Measurements from ENCODE around the gene PEG3. TPM values are rescaled to one million over a fixed set of nuclear protein-coding genes. Genes with fewer than 3 reads are reported as not detected.
"Not testable (repeated sequence)": the region's sequence is repeated elsewhere in the genome, so short reads cannot be mapped to it uniquely, and the experiment has no call there.

Gene PEG3
- total RNA-seq, 1 donor from 2014 or later = not detected

- no peak for DNase-seq
- intact Hi-C loops (cut with micrococcal nuclease) = no loop called here
- Mint-ChIP-seq H3K27ac (no peak overlapping the region), H3K27me3 (no peaks in the 10 kb centered on the region), H3K36me3 (ENCODE audit: low read depth) (no peaks in the 10 kb centered on the region), H3K9me3 (peaks cover 23% of the 10 kb centered on the region), H3K4me3 (no peak overlapping the region), H3K4me1 (no peaks in the 10 kb centered on the region)
- ChIA-PET POLR2A (no interaction called here), CTCF (no interaction called here)
- TF ChIP-seq CTCF (IDR thresholded peaks at IDR 0.05) = no peak
- ATAC-seq (ENCODE audit: low read depth) = no peak
Measured at GRCh38 chr19:56868446-56868845, 27.9 kb upstream of the PEG3 start.

- H3K4me1 Mint-ChIP-seq = no peaks in the 10 kb centered on the region
- CTCF ChIA-PET = no interaction called here
- H3K27me3 Mint-ChIP-seq = no peaks in the 10 kb centered on the region
- no peak overlapping the region for H3K27ac Mint-ChIP-seq
- H3K9me3 Mint-ChIP-seq = peaks cover 24% of the 10 kb centered on the region
- no peak for DNase-seq
- no peak for TF ChIP-seq CTCF (IDR thresholded peaks at IDR 0.05)
- ATAC-seq (ENCODE audit: low read depth) = no peak
- POLR2A ChIA-PET = no interaction called here
- intact Hi-C loops (cut with micrococcal nuclease) = no loop called here
- no peak overlapping the region for H3K4me3 Mint-ChIP-seq
- no peaks in the 10 kb centered on the region for H3K36me3 Mint-ChIP-seq (ENCODE audit: low read depth)
Measured at GRCh38 chr19:56866538-56866937, 26.0 kb upstream of the PEG3 start.

GRCh38 chr19:56864443-56865125 lies 24.1 kb upstream of the PEG3 start:
- no peak for ATAC-seq (ENCODE audit: low read depth)
- Mint-ChIP-seq H3K36me3 (ENCODE audit: low read depth) (no peaks in the 10 kb centered on the region), H3K9me3 (peaks cover 19% of the 10 kb centered on the region), H3K4me1 (no peaks in the 10 kb centered on the region), H3K27ac (no peak overlapping the region), H3K4me3 (no peak overlapping the region), H3K27me3 (no peaks in the 10 kb centered on the region)
- TF ChIP-seq CTCF (IDR thresholded peaks at IDR 0.05) = no peak
- DNase-seq = no peak
- intact Hi-C loops (cut with micrococcal nuclease) = no loop called here
- CTCF ChIA-PET = no interaction called here
- POLR2A ChIA-PET = no interaction called here

- H3K27me3 Mint-ChIP-seq = no peaks in the 10 kb centered on the region
- peaks cover 19% of the 10 kb centered on the region for H3K9me3 Mint-ChIP-seq
- H3K4me3 Mint-ChIP-seq = no peak overlapping the region
- DNase-seq (no peak), ATAC-seq (ENCODE audit: low read depth) (no peak)
- ChIA-PET CTCF (no interaction called here), POLR2A (no interaction called here)
- H3K27ac Mint-ChIP-seq = no peak overlapping the region
- intact Hi-C loops (cut with micrococcal nuclease) = no loop called here
- H3K36me3 Mint-ChIP-seq (ENCODE audit: low read depth) = no peaks in the 10 kb centered on the region
- H3K4me1 Mint-ChIP-seq = no peaks in the 10 kb centered on the region
- TF ChIP-seq CTCF (IDR thresholded peaks at IDR 0.05) = no peak
Measured at GRCh38 chr19:56862741-56863140, 22.2 kb upstream of the PEG3 start.

- H3K27ac Mint-ChIP-seq; DNase-seq; H3K4me1 Mint-ChIP-seq; POLR2A ChIA-PET; ATAC-seq (ENCODE audit: low read depth); CTCF ChIA-PET; H3K4me3 Mint-ChIP-seq; H3K36me3 Mint-ChIP-seq (ENCODE audit: low read depth); H3K27me3 Mint-ChIP-seq; intact Hi-C loops (cut with micrococcal nuclease): not testable (repeated sequence)
- peaks cover 18% of the 10 kb centered on the region for H3K9me3 Mint-ChIP-seq
Measured at GRCh38 chr19:56860409-56860808, 19.9 kb upstream of the PEG3 start.

- ATAC-seq (ENCODE audit: low read depth) (no peak), DNase-seq (no peak)
- ChIA-PET CTCF (no interaction called here), POLR2A (no interaction called here)
- H3K9me3 Mint-ChIP-seq = peaks cover 21% of the 10 kb centered on the region
- no peaks in the 10 kb centered on the region for H3K27me3 Mint-ChIP-seq
- no peak overlapping the region for H3K4me3 Mint-ChIP-seq
- H3K4me1 Mint-ChIP-seq = no peaks in the 10 kb centered on the region
- TF ChIP-seq CTCF (IDR thresholded peaks at IDR 0.05) = no peak
- intact Hi-C loops (cut with micrococcal nuclease) = no loop called here
- H3K36me3 Mint-ChIP-seq (ENCODE audit: low read depth) = no peaks in the 10 kb centered on the region
- no peak overlapping the region for H3K27ac Mint-ChIP-seq
Measured at GRCh38 chr19:56858026-56858425, 17.5 kb upstream of the PEG3 start.
